Cardiac muscle cell (in vitro differentiated cells and primary cell): ENCODE data around the gene BMX. TPM values are rescaled to one million over a fixed set of nuclear protein-coding genes. Genes with fewer than 3 reads are reported as not detected.

Experiments
- DNase-seq, 2 donors: peaks; one replicate each; pipeline versions ENCODE4 v3.0.0 to v3.0.0-alpha.2; 2010 to 2017; ENCODE audit warnings: low read depth in 1 of 2, low spot score in 1 of 2
- H3K27ac ChIP-seq: fragments of 200-600 bp; sonication (generic); 2 replicates; pipeline ENCODE4 v1.5.1; 2016
- H3K27me3 ChIP-seq: fragments of 200-600 bp; sonication (generic); 2 replicates; pipeline ENCODE4 v1.6.0; 2016; ENCODE audit warnings: control low read depth
- H3K36me3 ChIP-seq: fragments of 200-600 bp; sonication (generic); 2 replicates; pipeline ENCODE4 v1.5.1; 2016; ENCODE audit warnings: control low read depth
- H3K4me1 ChIP-seq: fragments of 200-600 bp; sonication (generic); 2 replicates; pipeline ENCODE4 v1.8.1; 2017; ENCODE audit warnings: low read depth, mild to moderate bottlenecking, mixed run types
- H3K4me3 ChIP-seq: fragments of 200-600 bp; sonication (generic); 2 replicates; pipeline ENCODE4 v1.5.1; 2016; ENCODE audit warnings: mild to moderate bottlenecking
- H3K9me3 ChIP-seq: fragments of 200-600 bp; sonication (generic); 2 replicates; pipeline ENCODE4 v1.5.1; 2017; ENCODE audit warnings: low read depth, mild to moderate bottlenecking, control low read depth
- CTCF ChIP-seq: IDR thresholded peaks from 2 replicates; pipeline ENCODE4 v1.5.1; 2012; ENCODE audit warnings: low read depth, mild to moderate bottlenecking, low read length
- polyA plus RNA-seq: library from polyadenylated mRNA; unstranded; fragments of >200 nt; fragmentation: Nextera tagmentation; extraction: Ambion mirVana; gene quantifications from 2 replicates; pipeline ENCODE4 v1.2.1, GENCODE V29; 2016
- total RNA-seq: library from RNA; depleted of rRNA; stranded (reverse); fragments of >200 nt; gene quantifications from 2 replicates; pipeline ENCODE4 v1.2.3, GENCODE V29; 2016

The BMX gene
- total and polyA plus RNA-seq, 2 experiments from 2014 or later, result 0.13 TPM; not detected in 1

- Histone ChIP-seq H3K4me3 (no peak overlapping the region), H3K9me3 (no peaks in the 10 kb centered on the region), H3K4me1 (no peaks in the 10 kb centered on the region), H3K27me3 (no peaks in the 10 kb centered on the region), H3K27ac (no peak overlapping the region), H3K36me3 (no peaks in the 10 kb centered on the region)
- DNase-seq, result peak in 1 of 2 donors; percentile 51
- peak; percentile 59 for TF ChIP-seq CTCF
Observed at GRCh38 chrX:15567886-15568616, 67.4 kb downstream of the BMX start.

GRCh38 chrX:15570145-15570544 is 69.5 kb downstream of the BMX start:
- no peak for TF ChIP-seq CTCF
- no peak overlapping the region for H3K27ac ChIP-seq
- no peak for DNase-seq
- H3K4me1 ChIP-seq, result no peaks in the 10 kb centered on the region
- H3K27me3 ChIP-seq, result no peaks in the 10 kb centered on the region
- H3K36me3 ChIP-seq, result no peaks in the 10 kb centered on the region
- no peak overlapping the region for H3K4me3 ChIP-seq
- no peaks in the 10 kb centered on the region for H3K9me3 ChIP-seq

GRCh38 chrX:15574017-15574416 is 73.4 kb downstream of the BMX start:
- Histone ChIP-seq H3K27ac (no peak overlapping the region), H3K27me3 (no peaks in the 10 kb centered on the region), H3K36me3 (no peaks in the 10 kb centered on the region), H3K4me1 (no peaks in the 10 kb centered on the region), H3K9me3 (no peaks in the 10 kb centered on the region), H3K4me3 (no peak overlapping the region)
- no peak for DNase-seq
- no peak for TF ChIP-seq CTCF

- Histone ChIP-seq H3K4me3 (no peak overlapping the region), H3K27ac (no peak overlapping the region), H3K9me3 (no peaks in the 10 kb centered on the region), H3K36me3 (no peaks in the 10 kb centered on the region), H3K4me1 (no peaks in the 10 kb centered on the region), H3K27me3 (no peaks in the 10 kb centered on the region)
- DNase-seq, result no peak
- TF ChIP-seq CTCF, result no peak
Observed at GRCh38 chrX:15576019-15576418, 75.4 kb downstream of the BMX start.

GRCh38 chrX:15579778-15580747 is 79.5 kb downstream of the BMX start:
- peak in 1 of 2 donors; percentile 87 for DNase-seq
- Histone ChIP-seq H3K4me1 (no peaks in the 10 kb centered on the region), H3K4me3 (no peak overlapping the region), H3K27me3 (no peaks in the 10 kb centered on the region), H3K9me3 (no peaks in the 10 kb centered on the region), H3K27ac (peak overlapping the region; percentile 2), H3K36me3 (no peaks in the 10 kb centered on the region)
- no peak for TF ChIP-seq CTCF
